Fibroblast of lung (primary cell): ENCODE measurements around the gene IL12A.

Experiments used
- CTCF ChIP-seq, 2 donors: IDR thresholded peaks in 1 of 2; conservative IDR thresholded peaks in 1 of 2; 1 replicate in 1 of 2; 2 replicates in 1 of 2; pipeline ENCODE4 v1.5.1; 2011 to 2012; ENCODE audit warnings: low read length in 2 of 2, control low read depth in 1 of 2, inconsistent platforms in 1 of 2, low read depth in 1 of 2, mild to moderate bottlenecking in 1 of 2
- EZH2 ChIP-seq: IDR thresholded peaks from 2 replicates; pipeline ENCODE4 v1.5.1; 2012; ENCODE audit warnings: low read length, control low read depth, mild to moderate bottlenecking; ENCODE audit errors: missing control alignments

- TF ChIP-seq CTCF (conservative IDR thresholded peaks at IDR 0.05 in 1 of 2, IDR thresholded peaks at IDR 0.05 in 1 of 2; ENCODE audit: low read depth in 1 of 2, low read length in 2 of 2): no peak
- TF ChIP-seq EZH2: no peak
These were observed 13.4 kb downstream of the IL12A start for GRCh38 chr3:160001850-160002623.
